T-helper 17 cell (primary cell): ENCODE measurements around the gene SEMA3E. TPM values are rescaled to one million over a fixed set of nuclear protein-coding genes. Genes with fewer than 3 reads are reported as not detected.
"Not testable (repeated sequence)": the region's sequence is repeated elsewhere in the genome, so short reads cannot be mapped to it uniquely, and the experiment has no call there.

Experiments used
- ATAC-seq: fragments of 150-1000 bp; cut with Tn5 transposase; 2 replicates; pipeline ENCODE4 v1.10.0; 2021; ENCODE audit warnings: mild to moderate bottlenecking, moderate library complexity
- DNase-seq, 3 donors: peaks; one replicate each; pipeline versions ENCODE4 v3.0.0 to v3.0.0-alpha.2; 2020 to 2021
- H3K9me3 ChIP-seq: one replicate; pipeline ENCODE4 v1.7.0; 2013; ENCODE audit warnings: low read length, mild to moderate bottlenecking; ENCODE audit not compliant: control insufficient read depth, poor library complexity, severe bottlenecking
- H3K27ac Mint-ChIP-seq: one replicate; pipeline ENCODE4 v1.8.0; 2022; ENCODE audit warnings: mild to moderate bottlenecking, moderate library complexity, mixed read lengths
- H3K27me3 Mint-ChIP-seq: one replicate; pipeline ENCODE4 v1.8.0; 2022; ENCODE audit warnings: mixed read lengths
- H3K36me3 Mint-ChIP-seq: one replicate; pipeline ENCODE4 v1.8.0; 2022; ENCODE audit warnings: low read depth, mixed read lengths
- H3K4me1 Mint-ChIP-seq: one replicate; pipeline ENCODE4 v1.8.0; 2022; ENCODE audit warnings: mild to moderate bottlenecking, mixed read lengths
- H3K4me3 Mint-ChIP-seq: one replicate; pipeline ENCODE4 v1.8.0; 2022; ENCODE audit warnings: mild to moderate bottlenecking, moderate library complexity, mixed read lengths
- total RNA-seq, 4 donors: library from RNA in 2 of 4; stranded (reverse) in 2 of 4; gene quantifications; one replicate each; pipeline ENCODE4 v1.2.3 and lab custom pipeline; 2022 to 2026

The SEMA3E gene
- total RNA-seq, 2 donors from 2014 or later, result not detected

DNA sequence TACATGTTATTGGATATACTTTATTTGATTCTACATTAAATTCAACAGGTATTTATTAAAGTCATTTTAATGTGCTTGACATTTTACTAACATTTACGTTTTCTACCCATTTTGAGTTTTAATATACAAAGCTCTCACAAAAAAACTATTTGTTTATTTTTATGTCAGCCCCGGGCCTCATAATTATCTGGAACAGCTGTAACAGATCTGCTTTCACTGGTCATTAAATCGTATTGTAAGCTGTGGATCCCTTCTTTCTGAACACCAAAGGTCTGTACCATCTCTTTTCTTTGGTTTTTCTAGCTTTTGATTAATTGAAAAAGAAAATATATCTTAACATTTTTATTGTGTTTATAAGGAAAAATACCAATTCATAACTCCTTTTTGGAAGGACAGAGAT, 73.5 kb downstream of the SEMA3E start:
- H3K4me3 Mint-ChIP-seq, result no peak overlapping the region
- no peak for DNase-seq
- no peak overlapping the region for H3K27ac Mint-ChIP-seq

DNA sequence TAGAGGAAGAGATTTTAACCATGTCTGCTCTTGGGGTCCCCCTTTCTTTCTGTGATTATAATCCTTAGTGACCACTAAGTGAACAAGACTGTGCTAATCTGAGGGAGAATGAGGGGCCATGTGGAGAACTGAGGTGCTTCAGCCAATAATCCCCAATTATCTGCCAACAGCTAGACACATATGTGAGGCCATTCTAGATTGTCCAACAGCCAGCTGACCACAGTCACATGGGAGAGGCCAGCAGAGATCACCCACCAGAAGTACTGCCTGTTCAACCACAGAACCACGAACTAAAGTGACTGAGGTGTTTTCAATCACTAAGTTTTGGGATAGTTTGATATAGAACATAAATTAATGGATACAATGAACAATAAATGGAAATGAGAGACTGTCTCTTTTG, 74.3 kb downstream of the SEMA3E start:
- H3K4me1 Mint-ChIP-seq, result no peaks in the 10 kb centered on the region
- no peaks in the 10 kb centered on the region for H3K9me3 ChIP-seq
- H3K36me3 Mint-ChIP-seq, result no peaks in the 10 kb centered on the region
- ATAC-seq (no peak), DNase-seq (no peak)
- H3K27me3 Mint-ChIP-seq, result no peaks in the 10 kb centered on the region
- H3K27ac Mint-ChIP-seq, result no peak overlapping the region
- H3K4me3 Mint-ChIP-seq, result no peak overlapping the region

More for the DNA sequence above, 73.5 kb downstream of the SEMA3E start:
- Mint-ChIP-seq H3K27me3 (no peaks in the 10 kb centered on the region), H3K4me1 (no peaks in the 10 kb centered on the region), H3K36me3 (no peaks in the 10 kb centered on the region)
- H3K9me3 ChIP-seq, result no peaks in the 10 kb centered on the region
- no peak for ATAC-seq

DNA sequence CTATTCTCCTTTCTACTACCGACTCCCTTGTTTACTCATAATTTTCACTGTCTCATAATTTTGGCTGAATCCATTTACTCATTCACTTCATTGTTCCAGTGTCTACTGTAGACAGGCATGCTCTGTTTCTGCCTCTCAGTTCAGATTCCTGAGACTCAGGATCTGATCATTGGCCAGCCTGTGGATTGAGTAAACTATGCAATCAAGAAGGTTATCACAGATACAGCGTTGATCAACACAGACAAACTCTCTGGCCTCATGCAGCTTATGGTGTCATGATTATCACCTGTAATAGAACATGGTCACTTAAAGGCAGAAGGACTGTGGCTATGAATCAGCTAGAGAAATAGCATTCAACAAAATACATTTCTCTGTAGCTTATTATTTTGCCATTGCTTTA, 86.0 kb downstream of the SEMA3E start:
- Mint-ChIP-seq H3K4me1 (no peaks in the 10 kb centered on the region), H3K36me3 (no peaks in the 10 kb centered on the region), H3K4me3 (no peak overlapping the region), H3K27me3 (no peaks in the 10 kb centered on the region), H3K27ac (no peak overlapping the region)
- no peak for ATAC-seq
- H3K9me3 ChIP-seq, result no peaks in the 10 kb centered on the region
- DNase-seq, result no peak

DNA sequence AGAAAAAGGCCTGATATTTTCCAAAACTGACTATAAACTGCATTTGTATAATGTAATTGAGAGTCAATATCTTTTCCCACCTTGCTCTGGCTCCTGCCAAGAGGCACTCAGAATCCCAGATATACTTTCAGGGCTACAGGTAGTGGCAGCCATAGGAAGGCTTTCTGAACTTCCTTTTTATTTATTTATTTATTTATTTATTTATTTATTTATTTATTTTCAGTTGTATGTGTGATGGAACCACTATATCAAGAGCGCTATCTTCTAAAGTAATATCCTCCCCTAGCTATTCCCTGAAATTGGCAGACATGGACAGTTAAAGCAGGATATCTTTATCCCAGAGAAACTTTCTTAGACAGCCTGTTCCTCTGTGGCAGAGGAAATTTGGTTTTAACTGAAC, 86.7 kb downstream of the SEMA3E start:
- Mint-ChIP-seq H3K4me1 (no peaks in the 10 kb centered on the region), H3K27ac (no peak overlapping the region), H3K27me3 (no peaks in the 10 kb centered on the region), H3K36me3 (no peaks in the 10 kb centered on the region), H3K4me3 (no peak overlapping the region)
- DNase-seq (no peak), ATAC-seq (no peak)
- no peaks in the 10 kb centered on the region for H3K9me3 ChIP-seq

DNA sequence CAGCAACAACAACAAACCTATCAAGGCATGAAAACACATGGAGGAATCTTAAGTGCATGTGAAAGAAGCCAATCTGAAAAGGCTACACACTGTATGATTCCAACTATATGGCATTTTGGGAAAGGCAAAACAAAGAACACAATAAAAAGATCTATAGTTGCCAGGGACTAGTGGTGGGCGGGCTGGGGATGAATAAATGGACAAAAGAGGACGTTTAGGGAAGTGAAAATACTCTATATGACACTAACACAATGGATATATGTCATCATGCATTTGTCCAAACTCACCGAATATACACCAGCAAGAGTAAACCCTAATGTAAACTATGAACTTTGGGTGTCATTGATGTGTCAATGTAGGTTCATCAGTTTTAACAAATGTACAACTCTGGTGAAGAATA, 89.1 kb downstream of the SEMA3E start:
- no peak for ATAC-seq
- no peaks in the 10 kb centered on the region for H3K4me1 Mint-ChIP-seq
- H3K9me3 ChIP-seq, result no peaks in the 10 kb centered on the region
- H3K4me3 Mint-ChIP-seq, result no peak overlapping the region
- H3K36me3 Mint-ChIP-seq, result no peaks in the 10 kb centered on the region
- DNase-seq, result no peak
- no peak overlapping the region for H3K27ac Mint-ChIP-seq
- no peaks in the 10 kb centered on the region for H3K27me3 Mint-ChIP-seq

DNA sequence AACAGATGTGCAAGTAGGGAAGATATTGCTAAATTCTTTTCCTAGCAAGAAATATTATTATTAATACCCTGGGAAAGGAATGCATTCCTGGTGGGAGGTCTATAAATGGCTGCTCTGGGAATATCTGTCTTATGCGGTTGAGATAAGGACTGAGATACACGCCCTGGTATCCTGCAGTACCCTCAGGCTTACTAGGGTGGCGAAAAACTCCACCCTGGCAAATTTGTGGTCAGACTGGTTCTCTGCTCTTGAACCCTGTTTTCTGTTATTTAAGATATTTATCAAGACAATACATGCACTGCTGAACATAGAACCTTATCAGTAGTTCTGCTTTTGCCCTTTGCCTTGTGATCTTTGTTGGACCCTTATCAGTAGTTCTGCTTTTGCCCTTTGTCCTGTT, 96.4 kb downstream of the SEMA3E start:
- not testable (repeated sequence) for H3K27ac Mint-ChIP-seq, H3K27me3 Mint-ChIP-seq, H3K4me3 Mint-ChIP-seq, ATAC-seq, H3K36me3 Mint-ChIP-seq, DNase-seq, H3K4me1 Mint-ChIP-seq, H3K9me3 ChIP-seq

DNA sequence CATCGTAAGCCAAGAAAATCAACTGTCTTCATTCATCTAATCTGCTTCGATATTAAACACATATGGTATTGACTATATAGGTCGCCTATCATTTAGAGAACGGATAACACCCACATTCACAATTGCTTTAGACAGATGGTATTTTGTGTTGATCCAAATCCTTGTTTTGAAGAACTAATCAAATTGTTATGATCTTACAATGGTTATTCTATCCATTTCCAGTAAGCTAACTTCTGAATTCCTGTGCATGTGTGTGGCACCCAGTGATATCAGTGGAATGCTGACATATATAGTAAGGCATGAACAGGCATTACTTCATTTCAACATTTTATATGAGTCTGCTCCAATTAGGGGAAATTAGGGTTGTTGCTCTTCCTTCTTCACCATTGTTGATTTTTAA, 98.8 kb downstream of the SEMA3E start:
- ATAC-seq (no peak), DNase-seq (no peak)
- H3K9me3 ChIP-seq, result peaks cover 2% of the 10 kb centered on the region
- H3K36me3 Mint-ChIP-seq, result no peaks in the 10 kb centered on the region
- H3K4me1 Mint-ChIP-seq, result no peaks in the 10 kb centered on the region
- no peak overlapping the region for H3K4me3 Mint-ChIP-seq
- H3K27ac Mint-ChIP-seq, result no peak overlapping the region
- no peaks in the 10 kb centered on the region for H3K27me3 Mint-ChIP-seq

DNA sequence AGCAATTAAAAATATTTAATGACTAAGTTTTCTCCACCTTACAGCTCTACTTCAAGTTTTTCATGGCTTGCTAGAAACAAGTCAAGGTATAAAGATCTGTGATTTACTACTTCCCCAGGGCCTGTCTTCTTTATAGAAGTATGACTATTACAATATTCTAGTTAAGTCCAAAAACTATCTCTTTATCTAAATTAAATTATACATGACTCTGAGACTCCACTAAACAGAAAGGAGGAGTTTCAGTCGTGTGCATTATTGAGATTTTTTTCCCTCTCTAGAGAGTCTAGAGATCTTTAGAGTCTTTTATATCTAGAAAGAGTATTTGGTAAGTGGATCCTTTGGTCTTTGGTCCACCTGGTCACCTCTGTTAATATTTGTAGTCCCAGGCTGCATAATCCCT, 100.7 kb downstream of the SEMA3E start:
- Mint-ChIP-seq H3K36me3 (no peaks in the 10 kb centered on the region), H3K4me3 (no peak overlapping the region), H3K4me1 (no peaks in the 10 kb centered on the region), H3K27ac (no peak overlapping the region), H3K27me3 (no peaks in the 10 kb centered on the region)
- no peak for DNase-seq
- peaks cover 3% of the 10 kb centered on the region for H3K9me3 ChIP-seq
- ATAC-seq, result no peak

DNA sequence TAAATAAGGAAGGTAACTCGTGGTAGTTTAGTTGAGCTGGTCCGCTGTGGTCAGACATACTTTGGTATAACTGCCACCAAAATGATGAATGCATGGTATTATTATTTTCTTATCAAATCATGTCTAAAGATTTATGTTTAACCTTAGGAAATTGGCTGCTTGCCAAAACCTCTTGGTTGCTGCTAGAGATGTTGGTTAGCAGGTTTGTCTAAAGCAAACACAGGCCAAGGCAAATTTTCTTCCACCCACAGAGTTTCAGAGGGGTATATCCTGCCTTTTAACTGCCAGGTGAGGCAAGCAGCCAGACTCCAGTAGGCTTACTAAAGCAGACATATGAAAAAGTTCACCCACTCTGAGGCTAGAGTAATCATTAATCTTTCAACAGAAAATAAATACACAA, 101.4 kb downstream of the SEMA3E start:
- H3K4me1 Mint-ChIP-seq, result no peaks in the 10 kb centered on the region

DNA sequence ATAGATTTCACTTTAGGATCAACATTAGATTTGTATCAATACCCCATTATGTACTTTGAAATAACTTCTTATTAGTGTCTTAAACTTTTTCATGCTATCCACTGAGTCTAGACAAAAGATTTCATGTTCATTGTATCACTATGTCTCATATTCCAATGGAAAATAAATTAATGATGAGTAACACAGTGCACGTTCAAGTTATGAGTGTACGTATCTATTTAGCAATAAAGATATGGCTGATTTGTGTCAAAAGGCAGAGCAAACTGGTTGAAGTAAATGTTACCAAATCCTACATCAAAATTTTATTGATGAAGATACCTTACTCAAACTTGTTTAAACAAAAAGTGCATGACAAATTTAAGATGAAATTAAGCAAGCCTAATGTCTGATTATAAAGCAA, 102.4 kb downstream of the SEMA3E start:
- Mint-ChIP-seq H3K27me3 (no peaks in the 10 kb centered on the region), H3K36me3 (no peaks in the 10 kb centered on the region), H3K4me3 (no peak overlapping the region), H3K4me1 (no peaks in the 10 kb centered on the region), H3K27ac (no peak overlapping the region)
- H3K9me3 ChIP-seq, result peaks cover 3% of the 10 kb centered on the region
- DNase-seq (no peak), ATAC-seq (no peak)

More for the DNA sequence above, 101.4 kb downstream of the SEMA3E start:
- Mint-ChIP-seq H3K27ac (no peak overlapping the region), H3K36me3 (no peaks in the 10 kb centered on the region), H3K4me3 (no peak overlapping the region), H3K27me3 (no peaks in the 10 kb centered on the region)
- DNase-seq (no peak), ATAC-seq (no peak)
- peaks cover 3% of the 10 kb centered on the region for H3K9me3 ChIP-seq

DNA sequence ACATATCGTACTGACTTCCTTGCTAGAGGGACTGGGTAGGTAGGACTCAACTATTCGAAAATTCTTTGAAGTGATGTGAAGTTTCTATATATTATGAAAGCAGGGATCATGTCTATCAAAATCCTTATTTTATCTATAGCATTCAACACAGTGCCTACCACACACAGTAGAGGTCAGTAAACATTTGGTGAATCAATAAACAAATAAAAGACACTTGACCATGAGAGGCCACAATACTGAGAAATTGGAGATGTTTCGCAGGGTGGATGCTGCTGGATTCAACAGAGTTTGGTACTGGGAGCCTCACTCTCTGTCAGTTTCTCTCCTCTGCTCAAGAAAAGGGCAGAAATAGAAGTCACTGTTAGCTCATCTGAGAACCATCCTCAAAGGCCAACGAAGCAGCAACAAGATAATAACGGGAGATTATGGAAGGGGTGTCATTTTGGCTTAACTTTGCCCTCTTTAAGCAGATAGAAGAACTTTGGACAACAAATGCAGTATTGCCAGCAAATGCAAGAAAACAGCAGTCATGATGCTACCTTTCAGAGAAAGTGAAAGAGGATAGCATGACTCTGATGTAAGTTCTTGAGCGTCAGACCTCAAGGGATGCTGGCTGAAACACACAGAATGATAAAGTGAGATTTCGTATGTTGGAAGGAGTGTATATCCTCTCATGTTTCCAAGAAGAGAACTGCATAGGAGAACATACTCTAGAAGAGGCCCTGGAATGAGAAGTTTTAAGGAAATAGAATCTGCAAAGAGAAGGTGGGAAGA, 107.6 kb downstream of the SEMA3E start:
- no peak for ATAC-seq
- H3K9me3 ChIP-seq, result peaks cover 3% of the 10 kb centered on the region
- Mint-ChIP-seq H3K27ac (no peak overlapping the region), H3K4me1 (no peaks in the 10 kb centered on the region), H3K4me3 (no peak overlapping the region), H3K36me3 (no peaks in the 10 kb centered on the region), H3K27me3 (no peaks in the 10 kb centered on the region)
- DNase-seq, result no peak

DNA sequence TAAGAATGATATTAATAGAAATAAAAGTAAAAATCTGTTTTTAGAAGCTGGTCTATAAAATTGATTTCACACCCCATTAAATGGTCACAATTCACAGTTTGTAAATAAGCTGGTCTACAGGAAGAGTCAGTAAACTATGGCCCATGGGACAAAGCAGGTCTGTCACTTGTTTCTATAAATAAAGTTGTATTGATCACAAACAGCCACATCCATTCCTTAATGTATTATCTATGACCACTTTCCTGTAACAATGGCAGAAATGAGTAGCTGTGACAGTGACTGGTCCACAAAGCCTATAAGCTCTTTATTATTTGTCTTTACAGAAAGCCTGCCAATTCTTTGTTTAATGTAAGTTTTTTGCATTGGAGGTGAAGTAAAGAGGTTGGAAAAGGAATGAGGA, 114.5 kb downstream of the SEMA3E start:
- no peaks in the 10 kb centered on the region for H3K9me3 ChIP-seq
- ATAC-seq, result no peak
- no peaks in the 10 kb centered on the region for H3K36me3 Mint-ChIP-seq
- no peaks in the 10 kb centered on the region for H3K4me1 Mint-ChIP-seq
- H3K27ac Mint-ChIP-seq, result no peak overlapping the region
- H3K27me3 Mint-ChIP-seq, result no peaks in the 10 kb centered on the region
- DNase-seq, result no peak
- no peak overlapping the region for H3K4me3 Mint-ChIP-seq

DNA sequence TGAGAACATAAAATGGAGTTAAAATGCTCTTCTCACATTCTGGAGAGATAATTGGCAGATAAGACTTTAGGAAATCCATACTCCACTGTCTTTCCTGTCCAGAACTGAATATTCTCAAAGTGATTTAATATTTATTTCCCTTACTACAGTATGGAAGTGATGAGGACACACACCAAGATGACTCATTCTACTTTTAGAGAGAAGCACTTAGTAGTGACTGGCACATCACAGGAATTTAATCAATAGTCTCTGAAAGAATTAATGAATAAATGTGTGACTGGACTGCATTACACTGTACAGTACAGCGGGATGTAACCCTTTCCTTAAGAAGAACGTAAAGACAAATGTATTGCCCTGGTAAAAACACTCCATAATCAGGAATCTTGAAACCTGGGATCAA, 116.7 kb downstream of the SEMA3E start:
- no peak overlapping the region for H3K27ac Mint-ChIP-seq
- no peaks in the 10 kb centered on the region for H3K36me3 Mint-ChIP-seq
- no peak for DNase-seq
- H3K9me3 ChIP-seq, result no peaks in the 10 kb centered on the region
- no peaks in the 10 kb centered on the region for H3K27me3 Mint-ChIP-seq
- H3K4me1 Mint-ChIP-seq, result no peaks in the 10 kb centered on the region
- no peak for ATAC-seq
- H3K4me3 Mint-ChIP-seq, result no peak overlapping the region

DNA sequence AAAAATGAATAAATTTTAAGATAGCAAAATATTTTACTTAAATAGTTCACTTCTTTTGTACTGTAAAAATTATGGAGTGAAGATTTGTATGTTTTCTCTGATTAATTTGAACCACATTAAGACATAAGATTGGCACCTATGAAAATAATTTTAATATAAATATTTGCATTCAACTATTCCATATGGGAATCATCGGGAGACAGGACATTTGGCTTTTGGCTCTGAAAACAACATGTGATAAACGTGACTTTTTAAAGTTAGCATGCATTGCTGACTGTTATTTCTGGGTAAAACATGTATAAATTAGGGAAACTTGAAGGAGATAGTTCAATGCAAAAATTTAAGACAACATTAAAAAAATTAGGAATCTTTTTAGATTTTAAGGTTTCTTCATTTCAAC, 117.2 kb downstream of the SEMA3E start:
- Mint-ChIP-seq H3K4me3 (no peak overlapping the region), H3K27me3 (no peaks in the 10 kb centered on the region), H3K36me3 (no peaks in the 10 kb centered on the region), H3K27ac (no peak overlapping the region), H3K4me1 (no peaks in the 10 kb centered on the region)
- no peak for ATAC-seq
- H3K9me3 ChIP-seq, result no peaks in the 10 kb centered on the region
- DNase-seq, result no peak
